Heart left ventricle (tissue), 13 donors: ENCODE results near the gene CLNK.

Experiments used
- CTCF ChIP-seq, 12 donors: fragments of 200-600 bp; sonication (generic) in 4 of 12; IDR thresholded peaks; one replicate each; pipeline versions ENCODE4 v1.5.0 to v1.8.0; 2018 to 2022; ENCODE audit warnings: antibody characterized with exemption in 12 of 12, mild to moderate bottlenecking in 5 of 12
- POLR2A ChIP-seq, 2 donors: fragments of 450-650 bp; IDR thresholded peaks; one replicate each; pipeline ENCODE4 v1.6.1; 2017; ENCODE audit warnings: antibody characterized with exemption in 2 of 2, mild to moderate bottlenecking in 2 of 2, moderate library complexity in 2 of 2
- donor health status: ischemic (EF 13 %, LVEDD 7.1; RV severe dilation, severe dysfunction).
- donor health status: DM: no; HTN: yes; CAD: no.
- donor health status: DM: no; HTN: no; CAD: no.
- donor health status: ischemic (EF 25% LVEDD 6.9; RV normal size, moderate dysfunction).
- donor health status: ischemic (EF 25% LVEDD 5.7; RV mildly dilated, moderate dysfunction).
- donor health status: ischemic (EF 35%, LVEDD 5.7; RV mildly dilated, moderate dysfunction).
- donor health status: nonischemic (EF 11% LVEDD 7.7; RV severe dilation, severe dysfunction).
- donor health status: DM: yes; HTN: yes; CAD: no.
- donor health status: PGD.
- donor health status: ischemic (EF 29% LVEDD 5.4; RV normal size, mild dysfunction).
- donor health status: nonischemic (EF 23%, LVEDD 6.1; RV moderate dilation, normal function).

GRCh38 chr4:10599574-10599973 lies 85.0 kb downstream of the CLNK start:
- TF ChIP-seq CTCF (IDR thresholded peaks at IDR 0.05) (no peak), POLR2A (IDR thresholded peaks at IDR 0.05) (no peak)
